GM19455 (cell line): ENCODE measurements around the gene MAP7D2.
"Not testable (repeated sequence)": the region's sequence is repeated elsewhere in the genome, so short reads cannot be mapped to it uniquely, and the experiment has no call there.

Experiments used
- ATAC-seq: cut with Tn5 transposase; IDR thresholded peaks from one replicate; pipeline ENCODE4 v1.9.1; 2021; ENCODE audit not compliant: unreplicated experiment

MAP7D2 gene

GRCh38 chrX:20116577-20117240 is at the start of gene MAP7D2:
TSS of gene MAP7D2 (minus strand) at chrX:20116907. CDS start at chrX:20116879, 28 bp downstream.
- no peak for ATAC-seq

- ATAC-seq: not testable (repeated sequence)
Measured at GRCh38 chrX:20162516-20162915, 45.8 kb upstream of the MAP7D2 start.

GRCh38 chrX:20159797-20160385 is 43.2 kb upstream of the MAP7D2 start:
- ATAC-seq: no peak

GRCh38 chrX:20151689-20152088 is 35.0 kb upstream of the MAP7D2 start:
- ATAC-seq: no peak

DNA sequence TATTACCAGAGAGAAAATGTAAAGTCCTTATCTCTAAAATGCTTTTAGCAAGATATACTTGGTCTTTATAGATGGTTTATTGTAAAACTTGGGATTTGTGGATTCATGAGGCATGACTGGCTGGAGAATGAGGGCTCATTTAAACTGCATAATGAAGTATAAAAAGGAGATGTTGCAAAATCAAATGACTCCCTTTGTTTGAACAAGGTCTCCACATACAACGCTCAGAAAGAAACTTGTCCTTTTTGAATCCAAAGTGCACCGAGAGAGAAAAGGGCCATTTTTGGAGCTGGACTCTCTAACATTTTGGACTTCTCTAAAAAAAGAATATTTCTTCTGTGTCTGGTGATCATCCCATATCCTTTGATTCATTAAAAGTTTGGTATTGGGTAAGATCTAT is 32.6 kb upstream of the MAP7D2 start:
- no peak for ATAC-seq

GRCh38 chrX:20147561-20147960 is 30.9 kb upstream of the MAP7D2 start:
- ATAC-seq: no peak

DNA sequence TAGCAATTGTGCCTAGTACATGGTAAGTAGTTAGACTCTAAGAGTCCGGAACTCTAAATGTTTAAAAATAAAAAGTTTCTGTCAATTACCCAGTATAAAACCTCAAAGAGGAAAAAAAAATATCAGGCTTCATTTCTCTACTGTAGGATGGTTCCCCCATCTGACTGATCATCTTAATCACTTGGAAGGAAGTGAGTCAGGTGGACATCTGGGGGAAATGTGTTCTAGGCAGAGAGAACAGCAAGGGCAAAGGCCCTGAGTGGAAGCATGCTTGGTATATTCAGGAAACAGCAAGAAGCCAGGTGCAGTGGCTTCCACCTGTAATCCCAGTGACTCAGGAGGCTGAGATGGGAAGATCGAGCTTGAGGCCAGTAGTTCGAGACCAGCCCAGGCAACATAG is 27.8 kb upstream of the MAP7D2 start:
- ATAC-seq: no peak

DNA sequence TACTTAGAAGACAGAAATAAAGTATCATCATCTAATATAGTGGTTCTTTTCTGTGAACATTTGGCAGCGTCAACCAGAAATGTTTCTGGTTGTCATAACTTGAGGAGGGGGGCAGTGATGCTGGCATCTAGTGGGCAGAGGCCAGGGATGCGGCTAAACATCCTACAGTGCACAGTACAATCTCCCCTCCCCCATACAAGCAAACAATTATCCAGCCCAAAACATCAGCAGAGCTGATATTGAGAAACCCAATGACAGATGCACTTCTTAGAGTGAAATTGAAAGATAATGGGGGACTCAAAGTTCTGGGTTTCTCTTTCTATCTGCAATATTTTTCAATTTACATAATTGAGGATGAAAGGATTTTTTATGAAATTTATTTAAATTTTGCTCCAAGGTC is 26.9 kb upstream of the MAP7D2 start:
- ATAC-seq: no peak

DNA sequence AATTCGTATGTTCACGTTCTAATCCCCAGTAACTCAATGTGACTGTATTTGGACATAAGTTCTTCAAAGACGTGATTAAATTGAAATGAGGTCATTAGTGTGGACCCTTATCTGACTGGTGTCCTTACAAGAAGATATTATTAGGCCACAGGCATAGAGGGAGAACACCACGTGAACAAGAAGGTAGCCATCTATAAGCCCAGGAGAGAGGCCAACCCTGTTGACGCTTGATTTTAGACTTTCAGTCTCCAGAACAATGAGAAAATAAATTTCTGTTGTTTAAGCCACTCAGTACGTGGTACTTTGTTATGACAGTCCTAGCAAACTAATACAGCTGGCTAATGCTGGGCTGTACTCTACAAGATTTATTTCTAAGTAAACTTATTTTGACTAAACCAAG is 26.4 kb upstream of the MAP7D2 start:
- no peak for ATAC-seq

DNA sequence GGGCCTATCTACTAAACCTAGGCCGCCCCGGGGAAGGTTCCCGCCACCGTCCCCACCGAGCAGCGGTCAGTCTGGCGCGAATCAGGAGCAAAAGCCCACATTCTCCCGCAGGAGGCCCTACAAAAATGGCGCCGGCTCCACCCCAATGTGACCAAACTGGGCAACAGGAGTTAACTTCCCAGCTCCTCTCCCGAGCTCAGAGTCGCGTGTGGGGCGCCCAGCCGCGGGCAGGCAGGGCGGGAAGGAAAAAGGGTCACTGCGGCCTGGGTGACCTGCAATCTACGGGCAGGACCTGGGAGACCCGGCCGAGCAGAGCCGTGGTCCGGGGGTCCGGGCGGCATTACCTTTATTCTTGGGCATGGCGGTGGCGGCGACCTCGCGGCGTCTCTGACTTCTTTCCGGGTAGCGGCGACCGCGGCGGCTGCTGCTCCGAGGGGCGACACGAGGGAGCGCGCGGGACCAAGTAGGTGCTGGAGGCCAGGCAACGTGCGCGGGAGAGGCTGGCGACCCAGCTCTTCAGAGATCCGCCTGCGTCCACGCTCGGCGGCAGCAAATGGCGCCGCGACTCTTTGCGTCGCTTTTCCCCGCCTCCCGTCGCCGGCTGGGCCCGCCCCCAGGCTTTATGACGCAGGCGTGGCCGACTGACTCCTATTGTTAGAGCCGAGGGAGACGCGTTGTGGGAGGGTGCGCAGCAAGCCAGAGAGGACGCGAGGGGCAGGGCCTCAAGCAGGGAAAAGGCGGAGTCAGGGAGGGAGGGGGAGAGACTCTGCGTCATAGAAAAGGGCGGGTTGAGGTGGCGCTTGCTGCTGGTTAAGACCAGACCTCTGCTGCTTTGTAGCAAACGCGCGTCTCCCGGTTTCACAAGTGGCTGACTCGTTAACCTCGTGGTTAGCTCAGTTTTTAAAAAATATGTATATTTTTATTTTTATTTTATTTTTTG is 24.8 kb upstream of the MAP7D2 start, which contains the start of gene EIF1AX:
Gene EIF1AX (minus strand): TSS at position 558 of the 940 bp plus-strand sequence. CDS start 198 bp downstream, at position 360.
- ATAC-seq: peak; percentile 97

- ATAC-seq: no peak
Measured at GRCh38 chrX:20140420-20140819, 23.7 kb upstream of the MAP7D2 start.

DNA sequence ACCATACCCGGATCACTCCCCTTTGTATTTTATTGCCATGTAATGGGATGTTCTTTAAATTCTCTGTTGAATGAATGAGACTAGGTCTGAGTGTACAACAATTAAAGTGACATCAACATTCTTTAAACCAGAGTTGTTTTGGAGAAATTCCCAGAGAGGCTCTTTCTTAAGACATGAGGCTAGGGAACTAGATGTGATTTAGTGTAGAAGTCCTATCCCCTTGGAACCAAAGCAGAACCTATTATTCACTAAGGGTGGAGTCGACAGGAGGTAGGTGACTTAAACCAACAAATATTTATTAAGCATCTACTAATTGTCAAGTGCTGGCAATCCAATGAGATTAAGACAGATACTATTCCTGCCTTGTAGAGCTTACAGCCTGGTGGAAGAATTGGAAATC is 23.3 kb upstream of the MAP7D2 start:
- no peak for ATAC-seq

- no peak for ATAC-seq
Measured at GRCh38 chrX:20135944-20136343, 19.2 kb upstream of the MAP7D2 start.

- ATAC-seq: no peak
Measured at GRCh38 chrX:20132666-20133065, 16.0 kb upstream of the MAP7D2 start.

DNA sequence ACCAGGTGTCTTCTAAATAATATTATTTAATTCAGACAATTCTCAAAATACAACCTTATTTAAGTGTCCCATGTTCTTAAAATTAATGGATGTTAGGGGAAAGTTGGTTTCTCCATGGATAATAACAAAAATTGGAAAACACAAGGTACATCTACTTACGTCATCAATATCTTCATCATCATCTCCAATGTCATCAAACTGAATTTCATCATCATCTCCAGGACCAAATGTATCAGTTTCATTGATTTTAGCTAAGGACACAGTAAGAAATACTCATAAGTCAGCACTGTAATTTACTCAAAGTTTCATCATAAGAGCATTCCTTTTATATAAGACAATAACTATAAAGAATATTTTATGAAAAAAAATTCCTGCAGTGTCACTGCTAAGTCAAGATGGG is 13.7 kb upstream of the MAP7D2 start:
- no peak for ATAC-seq

DNA sequence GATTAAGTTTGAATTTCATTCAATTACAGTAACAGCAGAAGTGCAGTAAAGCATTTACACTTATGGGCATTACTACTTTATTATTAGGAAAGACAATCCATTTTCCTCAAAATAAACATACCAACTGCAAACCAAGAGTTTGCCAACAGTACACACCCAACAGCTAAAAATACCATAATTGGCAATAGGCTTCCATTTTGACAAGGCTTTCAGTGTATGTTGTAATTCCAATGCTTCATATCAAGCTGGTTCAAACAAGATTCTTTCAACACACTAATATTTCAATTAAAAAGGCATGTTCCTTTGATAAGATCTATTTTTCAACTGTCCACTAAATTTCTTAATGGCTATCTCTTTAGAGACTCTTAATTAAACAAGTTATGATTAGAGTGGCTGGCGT is 12.8 kb upstream of the MAP7D2 start:
- no peak for ATAC-seq

DNA sequence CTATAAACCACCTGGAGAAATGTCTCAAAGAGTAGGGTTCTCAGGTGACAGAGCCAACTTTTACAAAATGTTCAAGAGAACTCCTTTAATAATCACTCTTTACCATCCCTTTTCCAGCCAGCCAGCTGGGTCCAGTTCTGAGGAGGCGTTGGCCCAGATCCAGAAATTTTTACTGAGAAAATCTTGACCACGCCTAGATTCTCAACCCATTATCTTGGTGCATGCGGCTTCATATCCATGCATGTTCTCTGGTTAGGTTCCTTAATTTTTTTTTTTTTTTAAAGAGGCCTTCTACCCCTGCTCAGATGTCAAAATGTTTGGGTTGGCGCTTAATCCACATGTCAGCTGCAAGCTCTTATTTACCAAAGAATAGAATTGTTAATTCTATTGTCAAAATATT is 12.0 kb upstream of the MAP7D2 start:
- ATAC-seq: no peak

GRCh38 chrX:20127440-20127839 is 10.7 kb upstream of the MAP7D2 start:
- not testable (repeated sequence) for ATAC-seq

- ATAC-seq: not testable (repeated sequence)
Measured at GRCh38 chrX:20126833-20127232, 10.1 kb upstream of the MAP7D2 start.

- no peak for ATAC-seq
Measured at GRCh38 chrX:20124964-20125363, 8.3 kb upstream of the MAP7D2 start.

DNA sequence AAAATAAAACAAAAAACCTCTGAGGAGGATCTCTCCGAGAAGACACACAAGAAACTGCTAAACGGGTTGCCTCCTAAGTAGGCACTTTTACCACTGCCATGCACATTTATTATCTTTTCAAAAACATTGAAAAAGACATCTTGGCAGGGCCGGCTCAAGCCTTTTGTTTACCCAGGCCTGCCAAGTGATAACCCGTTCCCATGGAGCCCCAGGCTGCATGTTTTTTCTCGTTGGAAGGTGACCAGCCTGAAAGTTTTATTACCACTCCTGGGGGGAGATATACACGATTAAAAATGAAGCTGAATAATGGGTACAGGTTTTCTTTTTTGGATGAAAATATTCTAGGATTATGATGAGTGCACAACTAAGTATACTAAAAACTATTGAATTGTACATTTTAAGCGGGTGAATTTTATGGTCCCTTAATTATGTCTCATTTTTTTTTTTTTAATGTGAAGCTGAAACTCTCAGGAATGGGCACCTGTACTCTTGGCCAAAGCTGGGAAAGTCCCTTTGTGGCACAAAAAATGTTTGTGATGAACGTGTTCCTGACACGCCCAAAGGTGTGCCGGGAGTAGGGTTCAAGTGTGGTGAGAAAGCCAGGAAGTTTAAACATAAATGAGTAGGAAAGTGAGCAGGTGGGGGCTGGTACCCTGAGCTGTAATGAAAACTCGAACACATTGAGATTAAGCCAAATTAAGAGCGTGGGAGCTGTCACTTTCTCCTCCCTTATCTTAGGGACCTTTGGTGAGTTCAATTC is 1.5 kb upstream of the MAP7D2 start:
- ATAC-seq: no peak
